Measurements from ENCODE around the gene ORM1.
A peak's percentile ranks its signal among the peaks of the same experiment; 100 is the strongest.
"Not testable (repeated sequence)": the region's sequence is repeated elsewhere in the genome, so short reads cannot be mapped to it uniquely, and the experiment has no call there.

The ORM1 gene

DNA sequence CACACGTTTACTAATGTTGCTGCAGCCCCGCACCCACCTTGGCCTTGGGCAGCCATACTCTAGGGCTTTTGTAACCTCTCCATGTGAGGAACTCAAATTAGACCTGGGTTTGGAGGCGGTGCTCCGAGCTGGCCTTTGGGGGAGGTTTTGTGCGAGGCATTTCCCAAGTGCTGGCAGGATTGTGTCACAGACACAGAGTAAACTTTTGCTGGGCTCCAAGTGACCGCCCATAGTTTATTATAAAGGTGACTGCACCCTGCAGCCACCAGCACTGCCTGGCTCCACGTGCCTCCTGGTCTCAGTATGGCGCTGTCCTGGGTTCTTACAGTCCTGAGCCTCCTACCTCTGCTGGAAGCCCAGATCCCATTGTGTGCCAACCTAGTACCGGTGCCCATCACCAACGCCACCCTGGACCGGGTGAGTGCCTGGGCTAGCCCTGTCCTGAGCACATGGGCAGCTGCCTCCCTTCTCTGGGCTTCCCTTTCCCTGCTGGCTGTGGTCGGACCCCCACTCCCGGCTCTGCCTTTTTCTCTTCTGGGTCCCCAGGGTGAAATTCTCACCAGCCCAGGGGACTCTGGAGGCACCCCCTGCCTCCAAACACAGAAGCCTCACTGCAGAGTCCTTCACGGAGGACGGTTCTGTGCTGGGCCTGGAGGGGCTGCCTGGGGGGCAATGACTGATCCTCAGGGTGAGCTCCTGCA lies at the start of gene ORM1:
Gene ORM1 (plus strand): TSS at position 268 of the 701 bp plus-strand sequence. CDS start 36 bp downstream, at position 304.
- DNase-seq = not testable (repeated sequence)

DNA sequence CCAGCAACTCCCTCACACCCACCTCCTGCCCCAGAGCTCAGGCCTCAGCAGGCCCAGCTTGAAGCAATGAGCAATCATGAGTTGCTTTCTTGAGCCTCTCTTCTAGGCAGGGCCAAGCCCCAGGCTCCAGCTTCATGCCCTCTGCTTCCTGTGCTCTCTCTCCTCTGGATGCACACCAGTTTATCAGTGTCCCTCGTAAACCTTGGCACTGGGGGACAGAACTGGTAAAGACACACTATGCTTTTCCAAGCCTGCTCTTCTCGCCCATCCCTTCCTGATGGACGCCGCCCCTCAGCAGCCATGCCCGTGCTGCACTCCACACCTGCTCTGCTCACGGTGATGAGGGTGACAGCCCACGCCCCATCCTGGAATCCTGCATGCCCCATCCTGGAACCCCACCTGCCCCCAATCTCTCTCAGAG lies 49.4 kb upstream of the ORM1 start:
- DNase-seq = no peak

DNA sequence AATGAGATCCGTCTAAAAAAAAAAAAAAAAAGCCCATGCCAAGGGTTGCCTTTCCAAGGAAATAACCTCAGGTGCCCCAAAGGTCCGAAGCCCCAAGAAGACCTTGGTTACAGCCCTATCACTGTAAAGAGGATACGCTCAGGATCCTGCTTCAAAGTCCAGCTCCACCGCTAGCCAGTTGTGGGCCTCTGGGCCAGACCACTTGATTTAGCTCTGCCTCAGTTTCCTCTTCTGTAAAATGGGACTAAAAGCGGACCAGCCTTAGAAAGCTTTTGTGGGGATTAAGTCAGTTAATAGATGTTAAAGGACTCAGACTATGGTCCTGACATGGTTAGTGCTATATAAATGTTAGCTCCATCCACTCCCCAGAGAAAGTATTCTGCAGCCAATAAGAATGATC lies 48.7 kb upstream of the ORM1 start:
- DNase-seq = no peak

GRCh38 chr9:114275246-114276004 lies 47.5 kb upstream of the ORM1 start:
- no peak for DNase-seq

DNA sequence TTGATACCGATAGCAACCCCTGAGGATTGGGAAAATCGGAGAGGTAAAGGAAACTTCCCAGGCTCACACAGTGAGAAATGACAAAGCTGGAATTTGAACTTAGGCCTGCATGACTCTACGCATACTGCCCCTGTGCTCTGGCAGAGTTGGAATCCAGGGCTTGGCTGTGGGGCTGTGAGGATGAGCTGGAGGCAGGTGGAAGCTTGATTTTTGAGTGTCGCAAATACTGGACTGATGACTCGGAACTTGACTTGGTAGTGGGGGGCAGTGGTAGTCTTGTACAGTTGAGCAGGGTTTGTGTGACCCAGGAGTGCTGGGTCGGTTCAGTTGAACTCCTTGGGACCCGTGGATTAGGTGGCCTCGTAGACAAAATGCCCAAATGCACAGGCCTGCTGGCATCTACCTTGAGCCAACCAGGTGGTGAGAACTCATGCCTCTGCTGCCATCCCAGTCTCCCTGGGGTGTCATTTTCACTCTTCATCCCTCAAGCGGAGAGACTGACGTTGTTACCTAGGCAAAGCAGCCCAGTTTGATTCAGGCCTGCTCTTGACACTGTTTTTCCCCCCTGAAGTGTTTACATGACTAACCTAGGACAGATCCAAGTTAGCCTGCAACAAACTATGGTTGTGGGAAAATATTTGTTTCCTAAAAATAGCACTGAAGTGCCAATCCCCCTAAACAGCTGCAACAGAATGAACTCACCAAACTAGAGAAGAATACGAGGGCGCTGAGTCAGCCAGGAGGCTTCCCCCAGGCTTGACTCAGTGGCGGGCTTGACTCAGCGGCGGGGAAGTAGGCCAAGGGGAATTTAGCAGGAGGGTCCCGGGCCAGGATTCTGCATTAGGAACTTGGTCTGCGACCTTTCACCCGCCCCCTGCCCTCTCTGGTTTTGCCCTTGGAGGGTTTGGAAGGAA lies 45.7 kb upstream of the ORM1 start:
- DNase-seq = no peak

DNA sequence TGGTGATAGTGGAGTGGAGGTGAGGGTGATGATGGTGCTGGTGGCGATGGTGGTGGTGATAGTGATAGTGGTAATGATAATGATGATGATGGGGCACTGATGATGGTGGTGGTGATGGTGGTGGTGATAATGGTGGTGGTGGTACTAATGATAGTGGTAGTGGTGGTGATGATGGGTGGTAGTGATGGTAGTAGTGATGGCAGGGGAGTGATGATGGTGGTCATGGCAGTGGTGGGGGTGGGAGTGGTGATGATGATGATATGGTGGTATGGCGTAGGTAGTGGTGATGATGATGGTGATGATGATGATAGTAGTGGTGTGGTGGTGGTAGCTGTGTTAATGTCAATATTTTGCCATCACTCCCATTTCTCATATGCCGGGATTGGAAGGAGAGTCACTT lies 44.5 kb upstream of the ORM1 start:
- DNase-seq = no peak

DNA sequence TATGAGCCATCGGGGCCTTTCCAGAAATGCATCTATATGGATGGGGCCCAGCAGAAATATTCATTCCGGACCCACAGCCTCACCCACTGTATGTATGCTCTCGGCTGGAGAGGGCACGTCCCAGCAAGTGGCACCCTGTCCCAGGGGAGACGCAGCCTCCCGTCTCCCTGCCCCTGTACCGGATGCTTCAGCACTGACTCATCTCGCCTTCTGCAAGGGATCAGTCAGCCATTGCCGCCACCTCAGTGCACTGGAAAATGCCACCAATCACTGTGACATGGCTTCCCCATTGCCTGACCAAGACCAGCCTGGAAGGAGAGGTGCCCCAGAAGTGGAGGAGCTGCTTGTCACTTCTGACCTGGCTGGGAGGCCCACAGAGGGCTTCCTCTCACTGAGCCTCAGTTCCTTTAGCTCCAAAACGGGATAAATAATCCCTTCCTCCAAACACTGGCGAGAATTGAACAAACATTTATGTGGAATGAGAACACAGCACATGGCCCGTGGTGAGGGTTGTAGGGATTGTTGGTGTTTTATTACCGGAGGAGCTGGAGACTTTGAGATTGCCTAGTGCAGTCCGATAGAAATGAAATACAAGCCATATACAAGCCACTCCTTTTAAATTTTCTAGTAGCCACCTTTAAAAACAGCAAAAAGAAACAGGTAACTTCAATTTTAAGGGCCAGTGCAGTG lies 43.9 kb upstream of the ORM1 start:
- no peak for DNase-seq

DNA sequence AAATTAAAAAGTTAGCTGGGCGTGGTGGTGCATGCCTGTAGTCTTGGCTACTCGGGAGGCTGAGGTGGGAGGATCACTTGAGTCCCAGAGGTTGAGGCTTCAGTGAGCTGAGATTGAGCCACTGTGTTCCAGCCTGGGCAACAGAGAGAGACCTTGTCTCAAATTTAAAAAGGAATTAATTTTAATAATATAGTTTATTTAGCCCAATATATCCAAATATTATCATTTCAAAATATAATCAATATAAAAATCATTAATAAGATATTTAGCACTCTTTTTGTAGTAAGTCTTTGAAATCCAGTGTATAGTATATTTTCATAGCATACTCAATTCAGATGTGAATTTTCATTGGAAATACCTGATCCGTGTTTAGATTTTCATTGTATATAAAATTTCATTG lies 43.2 kb upstream of the ORM1 start:
- DNase-seq = no peak

- no peak for DNase-seq
Observed at GRCh38 chr9:114280636-114281472, 42.0 kb upstream of the ORM1 start.

DNA sequence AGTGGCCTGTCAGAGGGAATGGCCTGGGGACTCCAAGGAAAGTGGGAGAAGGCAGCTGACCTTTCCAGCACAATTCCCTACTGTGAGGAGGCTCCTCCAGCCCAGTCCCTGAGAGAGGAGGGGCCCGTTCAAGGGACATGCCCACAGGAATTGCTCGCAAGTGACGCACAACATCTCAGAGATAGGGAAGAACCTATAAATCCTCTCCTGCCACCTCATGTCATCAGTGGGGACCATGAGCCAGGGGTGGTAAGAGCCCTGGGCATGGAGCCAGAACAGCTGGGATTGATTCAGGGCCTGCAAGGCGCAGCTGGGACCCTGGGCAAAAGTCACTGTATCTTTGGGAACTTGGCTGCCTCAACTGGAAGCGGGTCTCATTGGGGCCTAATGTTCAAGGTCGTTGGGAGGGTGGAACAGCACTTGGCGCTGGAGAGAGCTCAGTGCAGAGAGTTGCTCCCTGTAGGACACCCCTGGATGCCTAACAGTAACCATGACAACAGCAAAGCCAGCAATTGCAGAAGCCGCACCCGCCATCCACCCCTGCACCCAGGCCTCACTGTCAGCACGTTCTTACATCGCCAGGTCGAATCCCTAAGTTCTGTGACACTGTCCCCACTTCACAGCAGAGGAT lies 41.3 kb upstream of the ORM1 start:
- DNase-seq = no peak

GRCh38 chr9:114282104-114282485 lies 40.8 kb upstream of the ORM1 start:
- DNase-seq = no peak

DNA sequence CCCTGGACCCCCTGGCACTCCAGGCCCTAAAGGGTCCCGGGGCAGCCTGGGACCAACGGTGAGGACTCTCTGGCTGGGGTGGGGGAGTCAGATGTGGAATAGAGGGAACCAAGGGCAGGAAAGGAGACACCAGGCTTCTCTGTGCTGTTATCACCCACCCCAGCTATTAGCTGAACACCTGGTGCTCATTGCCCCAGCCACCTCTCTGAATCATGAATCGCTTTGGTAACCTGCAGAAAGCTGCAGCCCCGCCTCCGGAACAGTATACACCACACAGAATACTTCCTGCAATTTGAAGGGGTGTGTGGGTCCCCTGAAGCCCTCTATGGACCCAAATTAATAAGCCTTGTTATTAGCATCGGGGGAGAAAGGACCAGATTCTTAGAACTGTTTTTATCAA lies 40.4 kb upstream of the ORM1 start:
- no peak for DNase-seq

- peak; percentile 51 for DNase-seq
Observed at GRCh38 chr9:114282926-114283325, 40.0 kb upstream of the ORM1 start.

- no peak for DNase-seq
Observed at GRCh38 chr9:114283551-114284111, 39.3 kb upstream of the ORM1 start.

DNA sequence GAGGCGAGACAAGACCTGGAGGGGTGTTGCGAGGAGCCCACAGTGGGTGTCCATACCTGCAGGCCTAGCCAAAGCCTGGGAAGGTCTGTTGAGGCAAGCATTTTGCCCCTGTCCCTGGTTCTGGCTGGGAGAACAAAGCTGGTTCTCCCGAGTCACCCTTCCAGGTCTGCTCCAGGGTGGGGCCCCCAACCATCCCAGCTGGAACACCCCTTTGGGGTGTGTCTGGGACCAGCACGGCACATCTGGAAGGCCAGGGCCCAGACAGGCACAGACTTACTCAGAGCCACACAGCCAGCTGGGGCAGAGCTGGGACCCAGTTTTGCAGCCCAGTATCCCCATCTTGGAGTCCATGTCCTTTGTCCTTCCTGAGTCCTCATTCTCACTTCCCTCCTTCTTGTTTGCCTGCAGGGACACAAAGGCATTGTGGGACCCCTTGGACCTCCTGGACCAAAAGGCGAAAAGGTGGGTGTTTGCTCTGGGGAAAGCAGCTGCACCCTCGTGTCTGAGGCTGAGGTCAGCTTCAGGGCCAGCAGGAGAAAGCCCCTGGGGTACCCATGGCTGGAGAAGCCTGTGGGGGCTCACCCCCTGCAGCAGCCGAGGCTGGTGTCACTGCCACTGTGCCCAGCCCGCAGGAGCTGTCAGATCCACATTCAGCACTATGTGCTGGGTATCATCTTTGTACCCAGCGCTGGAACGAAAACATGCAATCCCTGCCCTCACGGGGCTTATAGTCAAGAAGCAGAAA lies 38.4 kb upstream of the ORM1 start:
- no peak for DNase-seq

DNA sequence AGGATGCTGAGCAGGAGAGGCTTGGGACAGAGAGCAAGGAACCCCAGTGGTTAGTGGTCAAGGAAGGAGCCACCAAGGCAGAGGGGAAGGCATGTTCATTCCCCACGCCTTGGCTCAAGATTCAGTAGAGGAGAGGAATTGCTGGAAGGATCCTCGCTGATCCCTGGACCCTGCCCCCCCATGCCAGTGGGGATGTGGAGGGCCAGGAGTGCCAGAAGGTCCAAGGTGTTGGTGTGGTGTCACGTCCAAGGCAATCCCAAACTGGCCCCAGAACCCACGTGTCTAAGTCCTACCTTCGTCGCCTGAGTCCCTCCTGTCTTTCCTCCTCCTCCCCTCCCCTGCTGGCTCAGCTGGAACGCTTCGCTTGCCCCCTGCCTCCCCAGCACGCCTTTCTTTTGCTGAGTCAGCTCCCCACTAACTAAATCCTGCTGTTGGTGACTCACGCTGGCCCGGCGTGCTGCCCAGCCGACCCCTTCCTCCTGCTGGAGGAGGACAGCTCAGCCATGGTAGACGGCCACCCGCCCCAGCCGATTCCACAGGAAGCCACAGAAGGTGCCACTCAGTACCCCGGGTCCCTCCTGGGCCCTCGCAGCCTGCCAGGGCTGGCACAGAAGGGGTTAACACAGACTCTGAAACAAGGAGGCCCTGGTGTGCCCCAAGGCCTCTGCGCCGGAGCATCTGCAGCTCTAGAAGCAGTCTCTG lies 37.6 kb upstream of the ORM1 start:
- DNase-seq = no peak

DNA sequence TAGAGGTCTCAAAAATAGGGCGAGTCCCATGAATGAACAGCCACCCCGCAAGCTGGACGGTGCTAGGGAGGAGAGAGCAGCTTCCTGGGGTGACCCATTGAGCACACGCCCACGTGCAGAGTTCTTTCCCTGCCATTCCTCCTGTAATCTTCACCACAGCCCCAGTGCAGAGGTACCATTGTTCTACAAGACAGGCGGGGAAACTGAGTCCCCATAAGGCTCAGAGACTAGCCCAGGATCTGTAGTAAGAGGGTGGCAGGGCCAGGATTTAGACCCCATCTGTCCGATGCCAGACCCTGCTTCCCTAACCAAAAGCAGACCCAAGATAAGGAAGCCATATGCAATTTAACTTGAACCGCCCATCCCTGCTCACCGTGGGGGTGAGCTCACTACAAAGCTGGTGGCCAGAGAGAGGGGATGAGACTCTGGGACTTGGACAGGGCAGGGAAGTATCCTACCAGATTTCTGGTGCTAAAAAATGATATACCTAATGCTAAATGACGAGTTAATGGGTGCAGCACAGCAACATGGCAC lies 36.7 kb upstream of the ORM1 start:
- DNase-seq = no peak

DNA sequence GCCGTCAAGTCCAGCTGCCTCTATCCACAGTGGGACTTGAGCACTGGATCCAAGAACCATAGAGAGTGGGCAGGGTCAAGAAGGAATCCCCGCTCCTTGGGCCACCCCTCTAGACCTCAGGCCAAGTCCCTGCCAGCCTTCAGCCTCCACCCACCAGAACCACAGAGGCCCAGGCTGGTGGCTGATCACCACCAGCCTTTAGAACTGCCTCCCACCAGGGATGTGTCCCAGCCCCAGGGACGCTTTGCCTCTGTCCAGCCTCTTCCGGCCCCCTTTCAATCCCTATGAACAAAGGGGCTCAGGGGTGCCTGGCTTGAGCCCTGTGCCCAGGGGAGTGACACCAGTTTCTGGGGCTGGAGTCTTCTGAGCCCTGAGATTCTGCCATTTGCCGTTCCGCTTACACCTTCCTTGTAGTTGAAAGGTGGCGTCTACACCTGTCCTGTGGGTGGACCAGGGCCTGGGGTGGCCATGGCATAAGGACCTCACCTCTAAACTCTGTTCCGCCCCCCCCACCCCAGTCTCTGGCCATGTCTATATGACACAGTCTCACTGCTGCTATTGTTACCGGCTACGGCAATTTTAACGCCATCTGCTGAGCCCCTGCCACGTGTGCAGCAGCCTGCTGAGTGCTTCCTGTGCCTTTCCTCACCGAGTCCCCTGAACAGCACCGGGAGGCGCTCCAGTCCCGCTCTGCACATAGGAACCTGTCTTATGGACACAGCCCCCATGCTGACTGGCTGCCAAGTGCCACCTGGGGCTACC lies 35.7 kb upstream of the ORM1 start:
- no peak for DNase-seq

GRCh38 chr9:114287763-114288192 lies 35.1 kb upstream of the ORM1 start:
- no peak for DNase-seq

Data from NK-92 treated with Interleukin-12 subunit alpha and Interleukin-12 subunit beta, amount 100 ng/mL, for 24 hours (cell line).